Epidermal melanocyte (primary cell): ENCODE data around the gene CST3.
"Not testable (repeated sequence)": the region's sequence is repeated elsewhere in the genome, so short reads cannot be mapped to it uniquely, and the experiment has no call there.

Source experiments
- DNase-seq: peaks from one replicate; pipeline ENCODE4 v3.0.0; 2011; ENCODE audit warnings: low spot score; ENCODE audit not compliant: insufficient read length

CST3 gene

GRCh38 chr20:23628402-23629016 is 9.2 kb downstream of the CST3 start:
- no peak for DNase-seq

GRCh38 chr20:23627501-23627900 is 10.3 kb downstream of the CST3 start:
- DNase-seq = no peak

DNA sequence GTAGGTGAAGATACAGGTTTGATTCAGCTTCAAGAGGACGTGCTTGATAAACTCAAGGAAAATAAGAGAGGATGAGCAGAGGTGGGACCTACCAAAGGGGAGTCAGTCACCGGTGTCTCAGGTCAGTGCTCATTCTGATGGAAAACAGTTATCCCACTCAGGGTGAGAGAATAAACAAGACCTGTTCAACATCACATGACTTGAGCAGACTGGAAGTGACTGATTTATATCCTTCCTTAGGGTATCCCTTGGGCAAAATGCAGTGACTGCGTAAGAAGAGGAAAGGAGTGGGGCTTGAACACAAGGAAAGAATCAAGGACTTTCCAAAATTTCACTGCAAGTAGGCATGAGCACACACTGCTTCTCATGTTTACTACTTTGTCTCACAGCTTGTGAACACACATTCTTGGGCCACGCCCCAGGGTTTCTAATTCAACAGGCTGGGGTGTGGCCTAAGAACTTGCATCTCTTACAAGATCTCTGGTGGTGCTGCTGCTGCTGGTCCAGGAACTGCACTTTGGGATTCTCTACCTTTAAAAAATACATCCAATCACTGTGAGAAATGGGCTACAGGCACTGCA is 11.6 kb downstream of the CST3 start:
- DNase-seq = no peak

- no peak for DNase-seq
Measured at GRCh38 chr20:23625236-23625964, 12.4 kb downstream of the CST3 start.

GRCh38 chr20:23624324-23624691 is 13.4 kb downstream of the CST3 start:
- no peak for DNase-seq

DNA sequence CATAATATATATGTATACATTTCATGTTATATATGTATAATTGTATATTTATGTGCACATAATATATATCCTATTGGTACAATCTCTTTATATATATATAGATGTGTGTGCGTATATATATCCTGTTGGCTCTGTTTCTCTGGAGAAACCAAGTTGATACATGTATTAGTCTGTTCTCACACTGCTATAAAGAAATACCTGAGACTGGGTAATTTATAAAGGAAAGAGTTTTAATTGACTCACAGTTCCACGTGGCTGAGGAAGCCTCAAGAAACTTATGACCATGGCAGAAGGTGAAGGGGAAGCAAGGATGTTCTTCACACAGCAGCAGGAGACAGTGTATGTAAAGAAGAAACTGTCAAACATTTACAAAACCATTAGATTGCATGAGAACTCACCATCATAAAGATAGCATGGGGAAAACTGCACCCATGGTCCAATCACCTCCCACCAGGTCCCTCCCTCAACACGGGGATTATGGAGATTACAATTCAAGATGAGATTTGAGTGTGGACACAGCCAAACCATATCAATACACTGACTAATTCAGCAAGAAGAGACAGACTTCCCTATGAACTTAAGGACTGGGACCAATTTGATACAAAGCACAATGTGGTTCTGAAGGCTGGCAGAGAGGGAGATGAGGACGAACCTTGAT is 14.0 kb downstream of the CST3 start:
- no peak for DNase-seq

- DNase-seq = peak; percentile 45
Measured at GRCh38 chr20:23622839-23623343, 14.9 kb downstream of the CST3 start.

DNA sequence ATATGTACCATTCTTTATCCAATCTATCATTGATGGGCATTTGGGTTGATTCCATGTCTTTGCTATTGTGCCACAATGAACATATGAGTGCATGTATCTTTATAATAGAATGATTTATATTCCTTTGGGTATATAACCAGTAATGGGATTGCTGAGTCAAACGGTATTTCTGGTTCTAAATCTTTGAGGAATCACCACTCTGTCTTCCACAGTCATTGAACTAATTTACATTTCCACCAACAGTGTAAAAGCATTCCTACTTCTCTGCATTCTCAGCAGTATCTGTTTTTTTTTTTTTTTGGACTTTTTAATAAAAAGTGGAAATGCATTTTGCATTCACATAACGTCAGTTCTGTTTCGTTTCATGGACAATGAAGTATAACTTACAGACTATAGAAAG is 15.4 kb downstream of the CST3 start:
- DNase-seq = not testable (repeated sequence)

- not testable (repeated sequence) for DNase-seq
Measured at GRCh38 chr20:23620670-23621386, 16.9 kb downstream of the CST3 start.

- DNase-seq = no peak
Measured at GRCh38 chr20:23614163-23614562, 23.6 kb downstream of the CST3 start.

DNA sequence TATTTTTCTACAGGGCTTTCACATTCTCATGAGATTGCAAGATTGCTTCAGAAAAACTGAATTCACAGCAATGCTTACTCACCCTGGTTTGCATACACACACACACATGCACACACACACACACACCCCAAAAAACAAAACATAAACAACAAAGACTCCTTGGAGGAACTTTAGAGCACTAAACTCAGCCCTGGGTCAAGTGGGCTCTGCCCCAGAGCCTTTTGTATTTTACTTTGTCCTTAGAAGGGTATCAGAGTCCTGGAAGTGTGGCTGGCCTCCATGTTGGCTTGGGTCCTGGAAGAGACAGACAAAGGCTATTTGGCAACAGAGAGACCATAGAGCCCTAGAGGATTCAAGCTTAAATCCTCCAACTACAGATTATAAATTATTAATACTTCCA is 24.1 kb downstream of the CST3 start:
- DNase-seq = no peak

DNA sequence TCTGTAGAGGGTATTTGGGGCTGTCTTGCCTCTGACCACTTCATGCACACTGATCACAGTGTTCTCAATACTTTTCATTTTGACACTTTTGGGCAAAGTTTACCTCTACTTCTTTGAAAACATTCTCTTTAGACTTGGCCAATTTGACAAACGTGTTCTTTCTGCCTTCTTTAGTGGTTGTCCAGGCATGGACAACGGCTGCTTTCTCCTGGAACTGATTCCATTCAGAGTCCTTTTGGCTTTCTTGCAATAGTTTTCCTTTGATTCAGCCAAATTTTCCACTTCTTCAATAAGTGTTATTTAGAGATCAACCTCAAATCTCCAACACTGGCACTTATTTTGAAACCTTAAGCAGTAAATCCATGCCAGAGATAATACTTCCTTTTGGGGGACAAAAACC is 25.4 kb downstream of the CST3 start:
- no peak for DNase-seq

DNA sequence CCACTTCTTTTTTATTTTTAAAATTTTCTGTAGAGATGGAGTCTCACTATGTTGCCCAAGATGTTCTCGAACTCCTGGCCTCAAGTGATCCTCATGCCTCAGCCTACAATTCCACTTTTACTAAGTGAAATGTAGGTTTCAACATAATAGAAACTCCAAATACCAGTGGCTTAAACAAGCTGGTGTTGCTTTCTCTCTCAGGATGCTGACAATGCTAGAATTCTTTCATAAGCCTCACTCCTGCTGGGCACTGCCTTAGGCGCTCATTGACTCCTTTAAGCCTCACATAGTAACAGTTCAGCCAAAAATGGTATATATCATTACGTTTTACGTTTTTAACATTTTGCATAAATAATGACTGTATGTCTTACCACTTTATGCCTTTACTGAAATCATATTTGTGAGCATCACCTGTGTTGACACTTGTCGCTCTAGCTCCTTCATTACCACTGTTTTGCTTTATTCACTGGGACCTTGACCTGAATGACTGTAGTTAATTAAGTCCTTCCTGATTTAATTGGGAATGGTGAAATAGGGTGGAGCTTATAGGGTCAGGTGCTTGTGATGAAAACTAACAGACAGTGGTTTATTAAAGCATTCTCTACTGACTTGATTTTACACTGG is 28.2 kb downstream of the CST3 start:
- DNase-seq = no peak

DNA sequence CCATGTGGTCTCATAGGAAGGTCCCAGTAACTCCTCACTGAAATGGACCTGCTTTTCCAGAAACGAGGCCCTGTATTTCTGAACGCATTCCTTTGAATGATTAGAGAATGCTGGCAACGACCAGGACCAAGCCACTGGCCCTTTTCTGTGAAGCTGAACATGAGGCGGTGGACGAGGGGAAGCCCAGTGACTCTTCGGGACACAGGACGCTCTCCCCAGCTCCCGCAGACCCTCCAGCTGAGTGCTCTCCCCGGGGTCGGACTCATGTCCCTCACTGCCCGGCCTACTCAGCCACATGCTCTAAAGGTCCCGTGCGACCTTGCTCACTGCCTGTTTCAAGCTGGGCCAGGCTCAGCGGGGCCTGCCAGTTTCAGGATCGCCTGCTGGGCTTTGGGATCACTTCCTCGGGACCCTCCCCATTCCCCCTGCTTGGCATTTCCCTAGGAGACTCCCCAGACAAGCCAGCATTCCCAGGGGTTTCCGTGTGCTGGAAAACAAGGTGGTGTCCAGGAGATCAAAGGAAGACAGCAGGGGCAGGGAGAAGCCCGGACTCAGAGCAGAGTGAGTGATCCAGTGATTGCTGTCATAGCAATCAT is 29.4 kb downstream of the CST3 start:
- no peak for DNase-seq

DNA sequence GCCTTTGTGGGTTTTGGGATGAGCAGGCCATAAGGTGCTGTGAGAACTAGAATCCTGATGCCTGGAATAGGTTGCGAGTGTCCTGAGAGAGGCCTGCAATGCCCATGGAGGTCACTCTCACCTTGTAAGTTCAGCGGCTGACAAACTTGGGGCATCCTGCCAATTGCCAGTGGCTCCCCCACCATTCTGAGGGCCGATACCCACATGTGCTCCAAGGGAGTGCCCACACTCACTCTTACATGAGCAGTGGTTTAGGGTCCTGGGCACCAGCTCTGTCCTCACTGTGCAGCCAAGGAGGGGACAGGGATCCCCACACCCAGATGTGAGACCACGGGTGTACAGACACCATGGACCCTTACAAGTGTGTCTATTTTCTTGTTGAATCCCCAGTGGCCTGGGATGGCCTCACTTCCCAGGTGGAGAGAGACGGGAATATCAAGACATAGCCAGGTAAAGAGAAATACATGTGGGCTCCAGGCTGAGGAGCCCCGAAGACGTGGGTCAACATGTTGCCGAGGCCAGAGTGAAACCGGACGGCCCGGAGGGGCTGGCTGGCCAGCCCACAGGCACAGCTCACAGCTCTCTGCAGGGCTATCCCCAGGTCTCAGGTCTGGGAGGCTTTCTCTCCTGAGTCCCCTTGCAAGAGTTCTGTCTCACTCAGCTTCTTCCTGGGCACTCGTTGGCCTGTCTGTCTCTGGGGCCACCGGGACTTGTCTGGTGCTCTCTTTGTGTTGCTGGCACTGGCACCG is 30.1 kb downstream of the CST3 start:
- DNase-seq = no peak

GRCh38 chr20:23606652-23607049 is 31.1 kb downstream of the CST3 start:
- DNase-seq = peak; percentile 80

DNA sequence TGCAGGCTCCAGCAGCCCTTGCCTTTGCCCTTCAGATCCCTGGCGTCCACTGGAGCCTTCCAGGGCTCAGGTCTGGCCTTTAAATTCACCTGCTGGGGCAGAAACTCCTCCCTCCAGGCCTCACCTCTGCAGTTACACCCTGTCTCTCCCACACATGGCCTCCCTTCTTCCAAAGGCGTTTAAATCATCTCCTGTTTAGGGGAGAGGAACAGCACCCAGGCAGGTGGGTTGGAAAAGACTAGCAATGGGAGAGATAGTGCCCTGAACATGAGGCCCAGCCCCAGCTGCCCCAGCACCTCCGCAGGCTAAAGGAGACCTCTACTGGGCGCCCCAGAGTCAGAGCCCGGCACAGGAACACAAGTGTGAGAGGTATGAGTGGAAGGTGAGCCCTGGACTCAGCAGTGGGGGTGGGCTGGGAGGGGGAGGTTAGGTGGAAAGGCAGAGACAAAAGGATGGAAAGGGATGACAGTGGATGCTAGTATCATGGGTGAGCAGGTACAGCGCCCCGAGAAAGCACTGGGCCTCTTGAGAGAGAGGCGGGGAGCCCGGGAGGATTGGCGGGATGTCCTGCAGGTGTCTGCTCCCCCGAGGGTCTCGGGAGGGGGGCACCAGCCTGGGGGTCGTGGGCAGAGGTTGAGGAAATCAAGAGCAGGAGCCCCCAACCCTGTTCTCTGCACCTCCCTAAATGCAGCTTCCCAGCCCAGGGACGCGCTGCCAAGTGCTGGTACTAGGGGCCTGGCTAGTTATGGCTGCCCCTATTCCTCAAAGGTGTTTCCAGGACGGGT is 31.7 kb downstream of the CST3 start, which contains the start of gene CST9:
TSS of gene CST9 (minus strand) at position 51 of the 785 bp plus-strand sequence. CDS start 53 bp downstream, outside the sequence.
- DNase-seq = no peak

DNA sequence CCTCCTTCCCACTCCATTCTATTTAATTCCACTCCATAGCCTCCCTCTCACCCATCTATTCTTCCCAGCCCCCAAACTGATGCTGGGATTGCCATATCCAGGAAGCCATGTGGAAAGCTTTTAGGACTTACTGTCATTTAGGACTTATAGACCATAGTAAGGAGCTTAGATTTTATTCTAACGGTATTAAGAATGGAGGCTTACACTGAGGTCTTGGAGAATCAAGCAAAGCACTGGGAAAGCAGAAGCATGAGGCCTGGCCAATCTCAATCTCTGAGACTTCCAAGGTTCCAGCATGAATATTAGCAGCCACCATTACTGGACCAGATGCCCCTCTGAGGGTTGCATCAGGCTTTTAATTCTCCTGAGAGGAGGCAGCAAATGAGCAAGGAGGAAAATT is 33.4 kb downstream of the CST3 start:
- no peak for DNase-seq

DNA sequence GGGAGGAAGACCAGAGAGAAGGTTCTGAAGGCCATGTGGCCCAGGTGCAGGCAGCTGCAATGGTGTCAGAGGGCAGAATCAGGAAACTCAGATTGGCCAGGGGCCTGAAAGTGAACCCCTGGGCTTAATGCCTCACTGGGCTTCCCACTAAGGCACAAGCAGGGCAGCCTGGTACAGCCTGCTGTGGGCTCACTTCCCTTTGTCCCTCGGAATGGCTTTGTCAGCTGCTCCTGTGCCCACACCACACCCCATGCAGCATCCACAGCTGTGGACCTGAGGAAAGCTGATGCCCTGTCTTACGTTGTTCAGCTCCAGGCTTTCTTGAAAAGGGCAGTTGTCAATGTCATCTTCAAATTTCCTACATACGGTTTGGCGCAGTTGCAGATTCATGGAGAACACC is 34.4 kb downstream of the CST3 start:
- DNase-seq = no peak
